Measurements from ENCODE around the gene EHMT1.
"Not testable (repeated sequence)": the region's sequence is repeated elsewhere in the genome, so short reads cannot be mapped to it uniquely, and the experiment has no call there.

Gene EHMT1

GRCh38 chr9:137778914-137779313 is 160.1 kb downstream of the EHMT1 start:
- TF ChIP-seq CTCF (IDR thresholded peaks at IDR 0.05; ENCODE audit: extremely low read depth, missing control alignments), result no peak
- no peak for DNase-seq (ENCODE audit: low spot score)

- DNase-seq (ENCODE audit: low spot score), result not testable (repeated sequence)
These were observed 161.2 kb downstream of the EHMT1 start for GRCh38 chr9:137780031-137780430.

GRCh38 chr9:137781906-137782585 is 163.2 kb downstream of the EHMT1 start:
- no peak for TF ChIP-seq CTCF (IDR thresholded peaks at IDR 0.05; ENCODE audit: extremely low read depth, missing control alignments)
- DNase-seq (ENCODE audit: low spot score), result no peak

- DNase-seq (ENCODE audit: low spot score), result no peak
- TF ChIP-seq CTCF (IDR thresholded peaks at IDR 0.05; ENCODE audit: extremely low read depth, missing control alignments), result no peak
These were observed 164.7 kb downstream of the EHMT1 start for GRCh38 chr9:137783521-137783920.

GRCh38 chr9:137784046-137784445 is 165.2 kb downstream of the EHMT1 start:
- no peak for TF ChIP-seq CTCF (IDR thresholded peaks at IDR 0.05; ENCODE audit: extremely low read depth, missing control alignments)
- no peak for DNase-seq (ENCODE audit: low spot score)

- no peak for DNase-seq (ENCODE audit: low spot score)
- TF ChIP-seq CTCF (IDR thresholded peaks at IDR 0.05; ENCODE audit: extremely low read depth, missing control alignments), result no peak
These were observed 166.1 kb downstream of the EHMT1 start for GRCh38 chr9:137784641-137785513.

- no peak for DNase-seq (ENCODE audit: low spot score)
- TF ChIP-seq CTCF (IDR thresholded peaks at IDR 0.05; ENCODE audit: extremely low read depth, missing control alignments), result no peak
These were observed 166.9 kb downstream of the EHMT1 start for GRCh38 chr9:137785704-137786161.
